ENCODE data around the gene CLCN7.

Gene CLCN7

GRCh38 chr16:1474796-1475551 lies at the start of gene CLCN7:
Gene CLCN7, minus strand, starts transcription at chr16:1475028. Its CDS starts 54 bp downstream, at chr16:1474974.
- peak in 1 of 2 experiments; percentile 28 for DNase-seq

GRCh38 chr16:1524366-1524765 lies 49.5 kb upstream of the CLCN7 start:
- DNase-seq: no peak

- no peak for DNase-seq
Measured at GRCh38 chr16:1523581-1524245, 48.9 kb upstream of the CLCN7 start.

- no peak for DNase-seq
Measured at GRCh38 chr16:1520461-1520860, 45.6 kb upstream of the CLCN7 start.

- no peak for DNase-seq
Measured at GRCh38 chr16:1519831-1520230, 45.0 kb upstream of the CLCN7 start.

- DNase-seq: no peak
Measured at GRCh38 chr16:1518626-1519135, 43.9 kb upstream of the CLCN7 start.

GRCh38 chr16:1514507-1514906 lies 39.7 kb upstream of the CLCN7 start:
- DNase-seq: no peak

- no peak for DNase-seq
Measured at GRCh38 chr16:1512774-1513173, 37.9 kb upstream of the CLCN7 start.

GRCh38 chr16:1511662-1512569 lies 37.1 kb upstream of the CLCN7 start:
- DNase-seq: no peak

GRCh38 chr16:1510941-1511351 lies 36.1 kb upstream of the CLCN7 start:
- no peak for DNase-seq

GRCh38 chr16:1510272-1510671 lies 35.4 kb upstream of the CLCN7 start:
- DNase-seq: no peak

- DNase-seq: peak; percentile 31 to 63
Measured at GRCh38 chr16:1509307-1510221, 34.7 kb upstream of the CLCN7 start.

- DNase-seq: no peak
Measured at GRCh38 chr16:1508494-1509187, 33.8 kb upstream of the CLCN7 start.

GRCh38 chr16:1506494-1507213 lies 31.8 kb upstream of the CLCN7 start:
- DNase-seq: no peak

- DNase-seq: no peak
Measured at GRCh38 chr16:1505912-1506311, 31.1 kb upstream of the CLCN7 start.

GRCh38 chr16:1505073-1505844 lies 30.4 kb upstream of the CLCN7 start:
- no peak for DNase-seq

- DNase-seq: no peak
Measured at GRCh38 chr16:1503110-1503955, 28.5 kb upstream of the CLCN7 start.

- DNase-seq: no peak
Measured at GRCh38 chr16:1502092-1503004, 27.5 kb upstream of the CLCN7 start.
